ENCODE results near the gene ADK. TPM values are rescaled to one million over a fixed set of nuclear protein-coding genes. Genes with fewer than 3 reads are reported as not detected.

Gene ADK
- total and polyA plus RNA-seq, 7 experiments from 2014 or later = 20.7 to 43.8 (median 25.3) TPM

- Histone ChIP-seq H3K4me3 (ENCODE audit: low read length) (no peak overlapping the region), H3K4me1 (ENCODE audit: control insufficient read depth in 2 of 2, insufficient read depth in 2 of 2, low read length in 2 of 2) (no peaks in the 10 kb centered on the region), H3K27me3 (ENCODE audit: control insufficient read depth in 2 of 2, insufficient read depth in 2 of 2, low read length in 2 of 2) (no peaks in the 10 kb centered on the region), H3K9me3 (ENCODE audit: control insufficient read depth in 2 of 3, low read length in 3 of 3) (peaks cover 0 to 5% (median 0%) of the 10 kb centered on the region in 3 experiments), H3K27ac (ENCODE audit: low read depth, low read length) (no peak overlapping the region), H3K36me3 (ENCODE audit: control insufficient read depth in 2 of 3, insufficient read depth in 3 of 3, low read length in 3 of 3) (no peaks in the 10 kb centered on the region)
- Mint-ChIP-seq H3K36me3 (peaks cover 23 to 62% (median 47%) of the 10 kb centered on the region in 5 donors), H3K27ac (peak overlapping the region in 3 of 9 donors; percentile 0 to 61 (median 3)), H3K27me3 (no peaks in the 10 kb centered on the region), H3K4me1 (peaks cover 0 to 21% (median 4%) of the 10 kb centered on the region in 7 donors), H3K4me3 (no peak overlapping the region), H3K9me3 (peaks cover 0 to 33% (median 15%) of the 10 kb centered on the region in 11 donors)
- intact Hi-C loops (cut with micrococcal nuclease) = no loop called here
- ChIA-PET CTCF (no interaction called here), POLR2A (no interaction called here)
- DNase-seq (no peak), ATAC-seq (no peak)
Observed at GRCh38 chr10:74322565-74322964, 171.5 kb downstream of the ADK start.

GRCh38 chr10:74328388-74328787 lies 177.4 kb downstream of the ADK start:
- Histone ChIP-seq H3K4me1 (ENCODE audit: control insufficient read depth in 2 of 2, insufficient read depth in 2 of 2, low read length in 2 of 2) (no peaks in the 10 kb centered on the region), H3K27ac (ENCODE audit: low read depth, low read length) (no peak overlapping the region), H3K36me3 (ENCODE audit: control insufficient read depth in 2 of 3, insufficient read depth in 3 of 3, low read length in 3 of 3) (no peaks in the 10 kb centered on the region), H3K27me3 (ENCODE audit: control insufficient read depth in 2 of 2, insufficient read depth in 2 of 2, low read length in 2 of 2) (no peaks in the 10 kb centered on the region), H3K9me3 (ENCODE audit: control insufficient read depth in 2 of 3, low read length in 3 of 3) (no peaks in the 10 kb centered on the region), H3K4me3 (ENCODE audit: low read length) (no peak overlapping the region)
- peak; percentile 78 for ATAC-seq
- peaks cover 10 to 41% (median 40%) of the 10 kb centered on the region in 5 donors for H3K36me3 Mint-ChIP-seq
- intact Hi-C loops (cut with micrococcal nuclease) = no loop called here
- H3K4me1 Mint-ChIP-seq = peaks cover 0 to 15% (median 0%) of the 10 kb centered on the region in 7 donors
- DNase-seq = no peak
- no peaks in the 10 kb centered on the region for H3K27me3 Mint-ChIP-seq
- POLR2A ChIA-PET = no interaction called here
- peaks cover 0 to 1% (median 0%) of the 10 kb centered on the region in 11 donors for H3K9me3 Mint-ChIP-seq
- CTCF ChIA-PET = no interaction called here
- H3K27ac Mint-ChIP-seq = no peak overlapping the region
- no peak overlapping the region for H3K4me3 Mint-ChIP-seq

GRCh38 chr10:74329873-74330272 lies 178.9 kb downstream of the ADK start:
- peaks cover 0 to 37% (median 32%) of the 10 kb centered on the region in 5 donors for H3K36me3 Mint-ChIP-seq
- Histone ChIP-seq H3K4me3 (ENCODE audit: low read length) (no peak overlapping the region), H3K27me3 (ENCODE audit: control insufficient read depth in 2 of 2, insufficient read depth in 2 of 2, low read length in 2 of 2) (no peaks in the 10 kb centered on the region), H3K9me3 (ENCODE audit: control insufficient read depth in 2 of 3, low read length in 3 of 3) (no peaks in the 10 kb centered on the region), H3K36me3 (ENCODE audit: control insufficient read depth in 2 of 3, insufficient read depth in 3 of 3, low read length in 3 of 3) (peaks cover 0 to 3% (median 0%) of the 10 kb centered on the region in 3 experiments), H3K27ac (ENCODE audit: low read depth, low read length) (no peak overlapping the region), H3K4me1 (ENCODE audit: control insufficient read depth in 2 of 2, insufficient read depth in 2 of 2, low read length in 2 of 2) (no peaks in the 10 kb centered on the region)
- ChIA-PET CTCF (no interaction called here), POLR2A (no interaction called here)
- peaks cover 0 to 6% (median 0%) of the 10 kb centered on the region in 7 donors for H3K4me1 Mint-ChIP-seq
- H3K27ac Mint-ChIP-seq = no peak overlapping the region
- H3K4me3 Mint-ChIP-seq = no peak overlapping the region
- H3K9me3 Mint-ChIP-seq = peaks cover 0 to 1% (median 0%) of the 10 kb centered on the region in 11 donors
- intact Hi-C loops (cut with micrococcal nuclease) = no loop called here
- no peak for ATAC-seq
- no peaks in the 10 kb centered on the region for H3K27me3 Mint-ChIP-seq
- no peak for DNase-seq

- CTCF ChIA-PET = no interaction called here
- peaks cover 0 to 6% (median 0%) of the 10 kb centered on the region in 7 donors for H3K4me1 Mint-ChIP-seq
- H3K27ac Mint-ChIP-seq = no peak overlapping the region
- Histone ChIP-seq H3K27ac (ENCODE audit: low read depth, low read length) (no peak overlapping the region), H3K36me3 (ENCODE audit: control insufficient read depth in 2 of 3, insufficient read depth in 3 of 3, low read length in 3 of 3) (peaks cover 0 to 3% (median 0%) of the 10 kb centered on the region in 3 experiments), H3K4me3 (ENCODE audit: low read length) (no peak overlapping the region), H3K4me1 (ENCODE audit: control insufficient read depth in 2 of 2, insufficient read depth in 2 of 2, low read length in 2 of 2) (no peaks in the 10 kb centered on the region), H3K27me3 (ENCODE audit: control insufficient read depth in 2 of 2, insufficient read depth in 2 of 2, low read length in 2 of 2) (no peaks in the 10 kb centered on the region), H3K9me3 (ENCODE audit: control insufficient read depth in 2 of 3, low read length in 3 of 3) (no peaks in the 10 kb centered on the region)
- peaks cover 0 to 37% (median 30%) of the 10 kb centered on the region in 5 donors for H3K36me3 Mint-ChIP-seq
- DNase-seq (no peak), ATAC-seq (no peak)
- intact Hi-C loops (cut with micrococcal nuclease) = no loop called here
- peaks cover 0 to 1% (median 0%) of the 10 kb centered on the region in 11 donors for H3K9me3 Mint-ChIP-seq
- POLR2A ChIA-PET = no interaction called here
- H3K4me3 Mint-ChIP-seq = no peak overlapping the region
- no peaks in the 10 kb centered on the region for H3K27me3 Mint-ChIP-seq
Observed at GRCh38 chr10:74330646-74331045, 179.6 kb downstream of the ADK start.

GRCh38 chr10:74332398-74332797 lies 181.4 kb downstream of the ADK start:
- H3K9me3 Mint-ChIP-seq = no peaks in the 10 kb centered on the region
- peaks cover 0 to 48% (median 25%) of the 10 kb centered on the region in 5 donors for H3K36me3 Mint-ChIP-seq
- Histone ChIP-seq H3K4me1 (ENCODE audit: control insufficient read depth in 2 of 2, insufficient read depth in 2 of 2, low read length in 2 of 2) (no peaks in the 10 kb centered on the region), H3K27ac (ENCODE audit: low read depth, low read length) (no peak overlapping the region), H3K27me3 (ENCODE audit: control insufficient read depth in 2 of 2, insufficient read depth in 2 of 2, low read length in 2 of 2) (no peaks in the 10 kb centered on the region), H3K36me3 (ENCODE audit: control insufficient read depth in 2 of 3, insufficient read depth in 3 of 3, low read length in 3 of 3) (peaks cover 0 to 3% (median 0%) of the 10 kb centered on the region in 3 experiments), H3K9me3 (ENCODE audit: control insufficient read depth in 2 of 3, low read length in 3 of 3) (no peaks in the 10 kb centered on the region), H3K4me3 (ENCODE audit: low read length) (no peak overlapping the region)
- peaks cover 0 to 7% (median 0%) of the 10 kb centered on the region in 7 donors for H3K4me1 Mint-ChIP-seq
- ATAC-seq (no peak), DNase-seq (no peak)
- H3K27ac Mint-ChIP-seq = no peak overlapping the region
- intact Hi-C loops (cut with micrococcal nuclease) = no loop called here
- no peak overlapping the region for H3K4me3 Mint-ChIP-seq
- ChIA-PET CTCF (interaction anchor here (0.7 kb wide), 1 partner anchor 23 kb away, joined by 3 read pairs; no protein-coding TSS in a partner anchor), POLR2A (no interaction called here)
- H3K27me3 Mint-ChIP-seq = no peaks in the 10 kb centered on the region

- Mint-ChIP-seq H3K4me1 (peaks cover 0 to 7% (median 0%) of the 10 kb centered on the region in 7 donors), H3K27me3 (no peaks in the 10 kb centered on the region), H3K36me3 (peaks cover 0 to 49% (median 25%) of the 10 kb centered on the region in 5 donors), H3K4me3 (no peak overlapping the region), H3K9me3 (no peaks in the 10 kb centered on the region), H3K27ac (peak overlapping the region in 1 of 9 donors; percentile 35)
- Histone ChIP-seq H3K36me3 (ENCODE audit: control insufficient read depth in 2 of 3, insufficient read depth in 3 of 3, low read length in 3 of 3) (peaks cover 0 to 3% (median 0%) of the 10 kb centered on the region in 3 experiments), H3K9me3 (ENCODE audit: control insufficient read depth in 2 of 3, low read length in 3 of 3) (no peaks in the 10 kb centered on the region), H3K27me3 (ENCODE audit: control insufficient read depth in 2 of 2, insufficient read depth in 2 of 2, low read length in 2 of 2) (no peaks in the 10 kb centered on the region), H3K4me1 (ENCODE audit: control insufficient read depth in 2 of 2, insufficient read depth in 2 of 2, low read length in 2 of 2) (no peaks in the 10 kb centered on the region), H3K4me3 (ENCODE audit: low read length) (no peak overlapping the region), H3K27ac (ENCODE audit: low read depth, low read length) (no peak overlapping the region)
- no peak for ATAC-seq
- ChIA-PET CTCF (no interaction called here), POLR2A (no interaction called here)
- DNase-seq = no peak
- intact Hi-C loops (cut with micrococcal nuclease) = no loop called here
Observed at GRCh38 chr10:74333174-74333573, 182.2 kb downstream of the ADK start.

GRCh38 chr10:74334221-74334620 lies 183.2 kb downstream of the ADK start:
- H3K27me3 ChIP-seq (ENCODE audit: control insufficient read depth in 2 of 2, insufficient read depth in 2 of 2, low read length in 2 of 2) = no peaks in the 10 kb centered on the region
- no peaks in the 10 kb centered on the region for H3K4me1 ChIP-seq (ENCODE audit: control insufficient read depth in 2 of 2, insufficient read depth in 2 of 2, low read length in 2 of 2)
- Mint-ChIP-seq H3K27ac (no peak overlapping the region), H3K4me1 (peaks cover 0 to 7% (median 0%) of the 10 kb centered on the region in 7 donors), H3K4me3 (no peak overlapping the region), H3K27me3 (no peaks in the 10 kb centered on the region), H3K36me3 (peaks cover 0 to 45% (median 19%) of the 10 kb centered on the region in 5 donors), H3K9me3 (no peaks in the 10 kb centered on the region)
- intact Hi-C loops (cut with micrococcal nuclease) = no loop called here
- H3K36me3 ChIP-seq (ENCODE audit: control insufficient read depth in 2 of 3, insufficient read depth in 3 of 3, low read length in 3 of 3) = peaks cover 0 to 3% (median 0%) of the 10 kb centered on the region in 3 experiments
- ChIA-PET POLR2A (no interaction called here), CTCF (no interaction called here)
- no peak for DNase-seq
- H3K9me3 ChIP-seq (ENCODE audit: control insufficient read depth in 2 of 3, low read length in 3 of 3) = no peaks in the 10 kb centered on the region
- H3K4me3 ChIP-seq (ENCODE audit: low read length) = no peak overlapping the region
- ATAC-seq = no peak
- no peak overlapping the region for H3K27ac ChIP-seq (ENCODE audit: low read depth, low read length)
